Neural progenitor cell (in vitro differentiated cells): ENCODE measurements around the gene PHACTR1. TPM values are rescaled to one million over a fixed set of nuclear protein-coding genes. Genes with fewer than 3 reads are reported as not detected.

Experiments used
- DNase-seq: peaks from one replicate; pipeline ENCODE4 v3.0.0-alpha.2; 2016; ENCODE audit warnings: low spot score
- H2AFZ ChIP-seq: fragments of 200-600 bp; sonication (generic); replicated peaks from 2 replicates; pipeline ENCODE4 v1.6.1; 2016; ENCODE audit warnings: antibody characterized with exemption
- H3F3A ChIP-seq: fragments of 200-600 bp; sonication (generic); 2 replicates; pipeline ENCODE4 v1.6.1; 2016; ENCODE audit warnings: antibody characterized with exemption, low read depth
- H3K27ac ChIP-seq: fragments of 200-600 bp; sonication (generic); 2 replicates; pipeline ENCODE4 v1.5.1; 2016; ENCODE audit warnings: mild to moderate bottlenecking
- H3K27me3 ChIP-seq: fragments of 200-600 bp; sonication (generic); 2 replicates; pipeline ENCODE4 v1.6.1; 2016; ENCODE audit warnings: mild to moderate bottlenecking, moderate library complexity
- H3K36me3 ChIP-seq: fragments of 200-600 bp; sonication (generic); 2 replicates; pipeline ENCODE4 v1.5.1; 2016
- H3K4me1 ChIP-seq: fragments of 200-600 bp; sonication (generic); 2 replicates; pipeline ENCODE4 v1.6.1; 2016; ENCODE audit warnings: mixed run types
- H3K4me2 ChIP-seq: fragments of 200-600 bp; sonication (generic); 2 replicates; pipeline ENCODE4 v1.6.1; 2016
- H3K4me3 ChIP-seq: fragments of 200-600 bp; sonication (generic); 2 replicates; pipeline ENCODE4 v1.5.1; 2016
- H3K79me2 ChIP-seq: fragments of 200-600 bp; sonication (generic); 2 replicates; pipeline ENCODE4 v1.6.1; 2016; ENCODE audit warnings: low read depth
- H3K9ac ChIP-seq: fragments of 200-600 bp; sonication (generic); 2 replicates; pipeline ENCODE4 v1.6.1; 2016
- H3K9me3 ChIP-seq: fragments of 200-600 bp; sonication (generic); 2 replicates; pipeline ENCODE4 v1.5.1; 2016; ENCODE audit warnings: low read depth
- H4K20me1 ChIP-seq: fragments of 200-600 bp; sonication (generic); 2 replicates; pipeline ENCODE4 v1.6.1; 2016; ENCODE audit warnings: low read depth
- H3K27ac Mint-ChIP-seq: 3 replicates; pipeline ENCODE4 v1.8.0; 2021; ENCODE audit warnings: mixed read lengths
- H3K27me3 Mint-ChIP-seq: 2 replicates; pipeline ENCODE4 v1.8.0; 2022; ENCODE audit warnings: low read depth, mild to moderate bottlenecking, inconsistent platforms, moderate library complexity, mixed read lengths; ENCODE audit not compliant: insufficient read depth
- H3K36me3 Mint-ChIP-seq: 3 replicates; pipeline ENCODE4 v1.8.0; 2021; ENCODE audit warnings: mixed read lengths
- H3K4me1 Mint-ChIP-seq: 3 replicates; pipeline ENCODE4 v1.8.0; 2021; ENCODE audit warnings: mixed read lengths
- H3K4me3 Mint-ChIP-seq: 3 replicates; pipeline ENCODE4 v1.8.0; 2021; ENCODE audit warnings: mild to moderate bottlenecking, moderate library complexity, mixed read lengths
- H3K9me3 Mint-ChIP-seq: 3 replicates; pipeline ENCODE4 v1.8.0; 2020; ENCODE audit warnings: mixed read lengths
- CTCF ChIP-seq: fragments of 200-600 bp; sonication (generic); IDR thresholded peaks from 2 replicates; pipeline ENCODE4 v1.5.1; 2017; ENCODE audit warnings: antibody characterized with exemption, mild to moderate bottlenecking
- EZH2 ChIP-seq: fragments of 200-600 bp; sonication (generic); IDR thresholded peaks from 2 replicates; pipeline ENCODE4 v1.6.1; 2017; ENCODE audit warnings: antibody characterized with exemption, mild to moderate bottlenecking, moderate library complexity
- EZH2phosphoT487 ChIP-seq: fragments of 200-600 bp; sonication (generic); IDR thresholded peaks from 2 replicates; pipeline ENCODE4 v1.6.1; 2017; ENCODE audit warnings: antibody characterized with exemption
- total RNA-seq: library from RNA; depleted of rRNA; stranded (reverse); fragments of >200 nt; gene quantifications from 2 replicates; pipeline ENCODE4 v1.2.3, GENCODE V29; 2015; ENCODE audit warnings: low replicate concordance

PHACTR1 gene
- total RNA-seq, 1 donor from 2014 or later: 2.4 TPM

- no peaks in the 10 kb centered on the region for H3K27me3 Mint-ChIP-seq
- peaks cover 11% of the 10 kb centered on the region for H3K36me3 Mint-ChIP-seq
- no peak overlapping the region for H3K4me2 ChIP-seq
- no peak overlapping the region for H3K9ac ChIP-seq
- no peaks in the 10 kb centered on the region for H3F3A ChIP-seq
- H4K20me1 ChIP-seq: no peaks in the 10 kb centered on the region
- H3K36me3 ChIP-seq: no peaks in the 10 kb centered on the region
- peaks cover 2% of the 10 kb centered on the region for H3K9me3 Mint-ChIP-seq
- no peaks in the 10 kb centered on the region for H3K4me1 ChIP-seq
- H3K4me1 Mint-ChIP-seq: peaks cover 22% of the 10 kb centered on the region
- no peaks in the 10 kb centered on the region for H3K27me3 ChIP-seq
- H3K27ac Mint-ChIP-seq: peak overlapping the region; percentile 51
- H2AFZ ChIP-seq: no peak overlapping the region
- TF ChIP-seq EZH2phosphoT487 (no peak), EZH2 (no peak), CTCF (no peak)
- DNase-seq: no peak
- H3K9me3 ChIP-seq: no peaks in the 10 kb centered on the region
- no peak overlapping the region for H3K4me3 Mint-ChIP-seq
- no peak overlapping the region for H3K4me3 ChIP-seq
- no peaks in the 10 kb centered on the region for H3K79me2 ChIP-seq
- H3K27ac ChIP-seq: no peak overlapping the region
These were observed 552.4 kb downstream of the PHACTR1 start for GRCh38 chr6:13268913-13269518.

GRCh38 chr6:13272131-13273046 lies 555.8 kb downstream of the PHACTR1 start:
- Histone ChIP-seq H3K27me3 (no peaks in the 10 kb centered on the region), H4K20me1 (no peaks in the 10 kb centered on the region), H3K4me1 (peaks cover 9% of the 10 kb centered on the region), H3K4me2 (no peak overlapping the region), H2AFZ (no peak overlapping the region), H3K27ac (no peak overlapping the region), H3K9ac (no peak overlapping the region), H3K36me3 (no peaks in the 10 kb centered on the region), H3K79me2 (no peaks in the 10 kb centered on the region), H3K9me3 (no peaks in the 10 kb centered on the region), H3K4me3 (no peak overlapping the region), H3F3A (no peaks in the 10 kb centered on the region)
- H3K27ac Mint-ChIP-seq: no peak overlapping the region
- no peaks in the 10 kb centered on the region for H3K27me3 Mint-ChIP-seq
- TF ChIP-seq CTCF (no peak), EZH2 (no peak)
- H3K36me3 Mint-ChIP-seq: peaks cover 3% of the 10 kb centered on the region
- H3K4me1 Mint-ChIP-seq: peaks cover 23% of the 10 kb centered on the region
- H3K9me3 Mint-ChIP-seq: no peaks in the 10 kb centered on the region
- no peak overlapping the region for H3K4me3 Mint-ChIP-seq
- no peak for DNase-seq

- Histone ChIP-seq H4K20me1 (no peaks in the 10 kb centered on the region), H3K27me3 (no peaks in the 10 kb centered on the region), H3K79me2 (no peaks in the 10 kb centered on the region), H2AFZ (no peak overlapping the region), H3K4me2 (no peak overlapping the region), H3K36me3 (no peaks in the 10 kb centered on the region), H3K4me1 (peaks cover 9% of the 10 kb centered on the region), H3F3A (no peaks in the 10 kb centered on the region), H3K9me3 (no peaks in the 10 kb centered on the region), H3K9ac (no peak overlapping the region), H3K4me3 (no peak overlapping the region), H3K27ac (no peak overlapping the region)
- H3K9me3 Mint-ChIP-seq: no peaks in the 10 kb centered on the region
- DNase-seq: no peak
- H3K27me3 Mint-ChIP-seq: no peaks in the 10 kb centered on the region
- H3K4me3 Mint-ChIP-seq: no peak overlapping the region
- peak overlapping the region; percentile 34 for H3K27ac Mint-ChIP-seq
- H3K4me1 Mint-ChIP-seq: peaks cover 20% of the 10 kb centered on the region
- H3K36me3 Mint-ChIP-seq: no peaks in the 10 kb centered on the region
- no peak for TF ChIP-seq CTCF
- no peak for TF ChIP-seq EZH2phosphoT487
- no peak for TF ChIP-seq EZH2
These were observed 556.8 kb downstream of the PHACTR1 start for GRCh38 chr6:13273202-13273930.
